ENCODE data around the gene ZNF302.

- TF ChIP-seq, protein P1, sequence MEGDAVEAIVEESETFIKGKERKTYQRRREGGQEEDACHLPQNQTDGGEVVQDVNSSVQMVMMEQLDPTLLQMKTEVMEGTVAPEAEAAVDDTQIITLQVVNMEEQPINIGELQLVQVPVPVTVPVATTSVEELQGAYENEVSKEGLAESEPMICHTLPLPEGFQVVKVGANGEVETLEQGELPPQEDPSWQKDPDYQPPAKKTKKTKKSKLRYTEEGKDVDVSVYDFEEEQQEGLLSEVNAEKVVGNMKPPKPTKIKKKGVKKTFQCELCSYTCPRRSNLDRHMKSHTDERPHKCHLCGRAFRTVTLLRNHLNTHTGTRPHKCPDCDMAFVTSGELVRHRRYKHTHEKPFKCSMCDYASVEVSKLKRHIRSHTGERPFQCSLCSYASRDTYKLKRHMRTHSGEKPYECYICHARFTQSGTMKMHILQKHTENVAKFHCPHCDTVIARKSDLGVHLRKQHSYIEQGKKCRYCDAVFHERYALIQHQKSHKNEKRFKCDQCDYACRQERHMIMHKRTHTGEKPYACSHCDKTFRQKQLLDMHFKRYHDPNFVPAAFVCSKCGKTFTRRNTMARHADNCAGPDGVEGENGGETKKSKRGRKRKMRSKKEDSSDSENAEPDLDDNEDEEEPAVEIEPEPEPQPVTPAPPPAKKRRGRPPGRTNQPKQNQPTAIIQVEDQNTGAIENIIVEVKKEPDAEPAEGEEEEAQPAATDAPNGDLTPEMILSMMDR (IDR thresholded peaks at IDR 0.05): no peak
- no peak for TF ChIP-seq POLR2A (IDR thresholded peaks at IDR 0.05)
These were observed 47.9 kb downstream of the ZNF302 start for GRCh38 chr19:34725400-34725799.
